ACC112 (cell line): ENCODE data around the gene TEK.
"Not testable (repeated sequence)": the region's sequence is repeated elsewhere in the genome, so short reads cannot be mapped to it uniquely, and the experiment has no call there.

Source experiments
- H2AFZ ChIP-seq: fragments of 200-600 bp; sonication (generic); one replicate; pipeline ENCODE4 v1.6.0; 2017; ENCODE audit warnings: antibody characterized with exemption, low read length; ENCODE audit not compliant: unreplicated experiment
- H3K27ac ChIP-seq: fragments of 200-600 bp; sonication (generic); 2 replicates; pipeline ENCODE4 v1.5.1; 2014; ENCODE audit warnings: low read depth, mild to moderate bottlenecking, antibody characterized with exemption, low read length, moderate library complexity
- H3K27me3 ChIP-seq: fragments of 200-600 bp; sonication (generic); 2 replicates; pipeline ENCODE4 v1.6.1; 2014; ENCODE audit warnings: mild to moderate bottlenecking, antibody characterized with exemption, low read length, moderate library complexity, mixed read lengths; ENCODE audit not compliant: insufficient read depth
- H3K36me3 ChIP-seq: fragments of 200-600 bp; sonication (generic); 2 replicates; pipeline ENCODE4 v1.6.1; 2016; ENCODE audit warnings: mild to moderate bottlenecking, antibody characterized with exemption, low read length, moderate library complexity, mixed read lengths; ENCODE audit not compliant: insufficient read depth
- H3K4me1 ChIP-seq: fragments of 200-600 bp; sonication (generic); one replicate; pipeline ENCODE4 v1.6.1; 2016; ENCODE audit warnings: low read length, mixed read lengths; ENCODE audit not compliant: insufficient read depth, unreplicated experiment, control insufficient read depth
- H3K4me3 ChIP-seq: fragments of 200-600 bp; sonication (generic); 2 replicates; pipeline ENCODE4 v1.5.1; 2014; ENCODE audit warnings: mild to moderate bottlenecking, low read depth, low read length
- H3K79me2 ChIP-seq: fragments of 200-600 bp; sonication (generic); one replicate; pipeline ENCODE4 v1.6.0; 2016; ENCODE audit warnings: low read length; ENCODE audit not compliant: control insufficient read depth, unreplicated experiment, insufficient read depth

TEK gene

GRCh38 chr9:27209034-27209433, 100.0 kb downstream of the TEK start:
- no peak overlapping the region for H2AFZ ChIP-seq
- no peaks in the 10 kb centered on the region for H3K79me2 ChIP-seq
- no peak overlapping the region for H3K4me3 ChIP-seq
- no peaks in the 10 kb centered on the region for H3K4me1 ChIP-seq
- no peaks in the 10 kb centered on the region for H3K36me3 ChIP-seq
- H3K27ac ChIP-seq, result no peak overlapping the region
- peaks cover 6% of the 10 kb centered on the region; the same call in 1 of the 2 replicates for H3K27me3 ChIP-seq

DNA sequence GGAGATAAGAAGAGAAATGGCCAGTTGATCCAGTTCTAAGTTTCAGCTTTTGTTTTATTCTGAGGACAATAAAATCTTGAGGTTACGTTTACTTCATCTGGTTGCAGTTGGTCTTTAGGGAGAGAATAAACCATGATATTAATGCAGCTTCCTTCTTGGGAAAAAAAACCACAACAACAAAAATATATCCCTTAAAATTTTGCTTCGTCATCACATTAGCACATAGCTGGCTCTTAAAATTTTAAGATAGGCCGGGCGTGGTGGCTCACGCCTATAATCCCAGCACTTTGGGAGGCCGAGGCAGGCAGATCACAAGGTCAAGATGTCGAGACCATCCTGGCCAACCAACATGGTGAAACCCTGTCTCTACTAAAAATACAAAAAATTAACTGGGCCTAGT, 101.6 kb downstream of the TEK start:
- no peaks in the 10 kb centered on the region for H3K36me3 ChIP-seq
- H3K79me2 ChIP-seq, result no peaks in the 10 kb centered on the region
- H3K4me1 ChIP-seq, result no peaks in the 10 kb centered on the region
- H2AFZ ChIP-seq, result no peak overlapping the region
- no peak overlapping the region for H3K4me3 ChIP-seq
- peaks cover 14% of the 10 kb centered on the region; the same call in 1 of the 2 replicates for H3K27me3 ChIP-seq
- H3K27ac ChIP-seq, result no peak overlapping the region

GRCh38 chr9:27212191-27212590, 103.2 kb downstream of the TEK start:
- H3K27me3 ChIP-seq, result peaks cover 29% of the 10 kb centered on the region; the same call in 1 of the 2 replicates
- no peaks in the 10 kb centered on the region for H3K79me2 ChIP-seq
- no peaks in the 10 kb centered on the region for H3K36me3 ChIP-seq
- no peak overlapping the region for H3K27ac ChIP-seq
- no peak overlapping the region for H2AFZ ChIP-seq
- H3K4me3 ChIP-seq, result no peak overlapping the region
- no peaks in the 10 kb centered on the region for H3K4me1 ChIP-seq

GRCh38 chr9:27212621-27213020, 103.6 kb downstream of the TEK start:
- Histone ChIP-seq H3K27ac (no peak overlapping the region), H3K27me3 (peaks cover 33% of the 10 kb centered on the region; the same call in 1 of the 2 replicates), H2AFZ (no peak overlapping the region), H3K36me3 (no peaks in the 10 kb centered on the region), H3K4me3 (no peak overlapping the region), H3K79me2 (no peaks in the 10 kb centered on the region), H3K4me1 (no peaks in the 10 kb centered on the region)

DNA sequence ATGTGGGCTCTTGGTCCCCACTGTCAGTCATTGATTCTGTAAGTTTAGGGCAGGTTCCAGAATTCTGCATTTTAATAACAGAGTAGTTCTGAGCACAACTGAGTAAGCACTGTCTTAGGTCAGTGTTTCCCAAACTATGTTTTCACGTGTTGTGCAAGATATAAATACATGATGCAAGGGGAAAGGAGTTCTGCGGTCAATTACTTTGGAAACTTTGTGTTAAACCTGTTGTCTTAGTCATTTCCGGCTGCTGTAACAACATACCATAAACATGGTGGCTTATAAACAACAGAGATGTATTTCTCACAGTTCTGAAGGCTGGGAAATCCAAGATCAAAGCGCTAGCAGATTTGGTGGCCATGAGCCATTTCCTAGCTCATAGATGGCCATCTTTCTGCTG, 118.2 kb downstream of the TEK start:
- no peak overlapping the region for H3K4me3 ChIP-seq
- peaks cover 8% of the 10 kb centered on the region for H3K27me3 ChIP-seq
- no peaks in the 10 kb centered on the region for H3K36me3 ChIP-seq
- H3K79me2 ChIP-seq, result no peaks in the 10 kb centered on the region
- H2AFZ ChIP-seq, result no peak overlapping the region
- H3K4me1 ChIP-seq, result no peaks in the 10 kb centered on the region
- peak overlapping the region; percentile 43; the same call in 1 of the 2 replicates for H3K27ac ChIP-seq

GRCh38 chr9:27239648-27240047, 130.6 kb downstream of the TEK start:
- not testable (repeated sequence) for H3K4me1 ChIP-seq, H3K27me3 ChIP-seq, H3K27ac ChIP-seq, H3K4me3 ChIP-seq, H3K36me3 ChIP-seq, H3K79me2 ChIP-seq, H2AFZ ChIP-seq

- no peaks in the 10 kb centered on the region for H3K27me3 ChIP-seq
- H3K36me3 ChIP-seq, result no peaks in the 10 kb centered on the region
- H2AFZ ChIP-seq, result no peak overlapping the region
- H3K4me3 ChIP-seq, result no peak overlapping the region
- no peak overlapping the region for H3K27ac ChIP-seq
- peaks cover 15% of the 10 kb centered on the region for H3K4me1 ChIP-seq
- no peaks in the 10 kb centered on the region for H3K79me2 ChIP-seq
These were observed 138.7 kb downstream of the TEK start for GRCh38 chr9:27247756-27248155.

DNA sequence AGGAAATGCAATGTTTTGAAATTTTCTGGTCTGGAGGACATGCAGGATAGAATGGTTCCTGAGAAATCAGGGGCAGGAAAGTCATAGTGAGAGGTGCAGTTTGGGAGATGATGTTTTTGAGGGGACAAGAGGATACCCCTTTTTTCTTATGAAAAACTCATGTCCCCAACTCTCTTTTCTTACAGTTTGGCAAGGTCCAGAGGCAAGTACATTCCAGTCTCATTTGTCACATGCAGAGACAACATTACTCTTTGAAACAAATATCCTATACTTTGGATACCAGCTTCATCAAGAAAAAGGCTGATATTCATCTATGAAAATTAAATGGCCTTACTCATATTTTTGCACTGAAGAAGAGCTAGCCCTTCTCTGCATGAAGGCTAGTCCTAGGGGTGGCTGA, 139.7 kb downstream of the TEK start:
- peak overlapping the region; percentile 3 for H2AFZ ChIP-seq
- H3K4me1 ChIP-seq, result peaks cover 15% of the 10 kb centered on the region
- no peaks in the 10 kb centered on the region for H3K27me3 ChIP-seq
- H3K36me3 ChIP-seq, result no peaks in the 10 kb centered on the region
- H3K79me2 ChIP-seq, result no peaks in the 10 kb centered on the region
- H3K27ac ChIP-seq, result no peak overlapping the region
- H3K4me3 ChIP-seq, result no peak overlapping the region

DNA sequence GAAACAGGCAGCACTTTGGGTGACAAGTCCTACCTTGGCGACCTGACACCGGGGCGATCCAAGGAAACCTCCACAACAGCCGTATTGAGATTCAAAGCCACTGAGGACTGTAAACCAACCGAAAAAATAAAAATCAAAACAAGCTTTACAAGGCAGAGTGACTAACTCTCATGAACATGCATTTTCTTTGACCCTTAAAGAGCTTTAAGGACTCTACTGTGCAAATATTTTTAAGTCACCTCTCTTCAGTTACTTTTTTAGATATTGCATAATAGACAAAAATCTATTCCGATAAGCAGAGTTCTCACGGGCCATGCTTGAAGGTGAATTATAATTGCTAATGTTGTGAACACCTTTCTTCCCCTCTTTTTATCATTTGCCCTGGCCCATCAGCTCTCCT, 149.6 kb downstream of the TEK start:
- no peak overlapping the region for H3K4me3 ChIP-seq
- H2AFZ ChIP-seq, result no peak overlapping the region
- H3K27ac ChIP-seq, result no peak overlapping the region
- peaks cover 35% of the 10 kb centered on the region for H3K27me3 ChIP-seq
- H3K4me1 ChIP-seq, result no peaks in the 10 kb centered on the region
- H3K79me2 ChIP-seq, result no peaks in the 10 kb centered on the region
- H3K36me3 ChIP-seq, result no peaks in the 10 kb centered on the region

- no peaks in the 10 kb centered on the region for H3K4me1 ChIP-seq
- no peaks in the 10 kb centered on the region for H3K36me3 ChIP-seq
- peaks cover 35% of the 10 kb centered on the region for H3K27me3 ChIP-seq
- no peak overlapping the region for H3K4me3 ChIP-seq
- no peaks in the 10 kb centered on the region for H3K79me2 ChIP-seq
- no peak overlapping the region for H3K27ac ChIP-seq
- H2AFZ ChIP-seq, result no peak overlapping the region
These were observed 151.9 kb downstream of the TEK start for GRCh38 chr9:27260789-27261516.

- no peak overlapping the region for H3K4me3 ChIP-seq
- H3K36me3 ChIP-seq, result no peaks in the 10 kb centered on the region
- H3K4me1 ChIP-seq, result no peaks in the 10 kb centered on the region
- H3K79me2 ChIP-seq, result no peaks in the 10 kb centered on the region
- H3K27ac ChIP-seq, result no peak overlapping the region
- H2AFZ ChIP-seq, result no peak overlapping the region
- peaks cover 35% of the 10 kb centered on the region for H3K27me3 ChIP-seq
These were observed 152.6 kb downstream of the TEK start for GRCh38 chr9:27261517-27262211.
